Suprapubic skin (tissue), 3 donors: ENCODE measurements around the gene SCGB2B2.

Experiments
- CTCF ChIP-seq, 2 donors: fragments of 200-600 bp in 1 of 2; fragments of 450-650 bp in 1 of 2; sonication (generic) in 1 of 2; IDR thresholded peaks; one replicate each; pipeline ENCODE4 v1.5.1; 2016 to 2019; ENCODE audit warnings: antibody characterized with exemption in 2 of 2, mild to moderate bottlenecking in 1 of 2, moderate library complexity in 1 of 2
- EP300 ChIP-seq: sonication (generic); formaldehyde crosslinking; IDR thresholded peaks from one replicate; pipeline ENCODE4 v1.6.1; 2017; ENCODE audit warnings: antibody characterized with exemption

DNA sequence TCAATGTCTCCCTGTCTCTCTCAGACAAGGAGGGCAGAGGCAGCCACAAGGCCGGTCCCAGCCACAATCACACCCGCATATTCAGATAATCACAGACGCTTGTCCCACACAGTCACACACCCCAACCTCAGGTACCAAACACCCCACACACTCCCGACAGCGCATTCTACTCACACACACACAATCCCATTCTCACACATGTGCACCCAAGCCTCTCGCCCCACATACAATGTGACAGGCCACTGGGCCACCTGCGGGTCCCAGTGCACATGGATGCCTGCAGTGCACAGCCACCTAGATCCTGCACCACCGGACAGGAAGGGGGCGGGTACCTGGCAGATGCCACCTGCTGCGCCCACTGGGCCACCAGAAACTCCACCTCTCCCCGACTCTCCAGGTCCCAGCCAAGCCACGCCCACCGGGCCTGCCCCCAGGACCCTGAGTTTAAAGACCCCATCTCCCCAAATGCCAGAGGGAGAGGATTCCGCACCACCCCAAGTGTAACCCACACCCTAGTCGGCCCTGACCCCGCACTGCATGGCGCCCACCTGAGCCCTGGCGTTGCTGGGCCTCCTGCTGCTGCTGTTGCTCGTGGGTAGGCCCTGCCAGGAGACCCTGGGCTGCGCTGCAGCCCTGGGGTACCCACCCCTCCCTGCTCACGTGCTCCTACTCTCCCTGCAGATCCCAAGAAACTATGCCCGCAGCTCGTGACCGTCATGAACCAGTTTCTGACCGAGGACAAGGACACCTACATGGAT lies 10.6 kb downstream of the SCGB2B2 start:
- TF ChIP-seq EP300 (no peak), CTCF (IDR thresholded peaks at IDR 0.05) (no peak)
